H1 (cell line): ENCODE measurements around the gene GNRHR. TPM values are rescaled to one million over a fixed set of nuclear protein-coding genes. Genes with fewer than 3 reads are reported as not detected.
A peak's percentile ranks its signal among the peaks of the same experiment; 100 is the strongest.

ENCODE experiments used
- ATF2 ChIP-seq: IDR thresholded peaks from 2 replicates; pipeline ENCODE4 v1.6.1; 2012; ENCODE audit warnings: low read length, inconsistent platforms
- ATF3 ChIP-seq: IDR thresholded peaks from 2 replicates; pipeline ENCODE4 v1.6.1; 2011; ENCODE audit warnings: low read depth, mild to moderate bottlenecking, low read length; ENCODE audit not compliant: insufficient read depth
- CEBPB ChIP-seq: IDR thresholded peaks from 2 replicates; pipeline ENCODE4 v1.6.1; 2012; ENCODE audit warnings: low read depth, low read length
- CHD2 ChIP-seq: IDR thresholded peaks from 2 replicates; pipeline ENCODE4 v1.6.1; 2012; ENCODE audit warnings: low read length, improper control_type of control experiment
- FOSL1 ChIP-seq: IDR thresholded peaks from 2 replicates; pipeline ENCODE4 v1.6.1; 2011; ENCODE audit warnings: mild to moderate bottlenecking, low read depth, low read length, moderate library complexity; ENCODE audit not compliant: insufficient read depth
- GABPA ChIP-seq: IDR thresholded peaks from 2 replicates; pipeline ENCODE4 v1.6.1; 2011; ENCODE audit warnings: mild to moderate bottlenecking, low read length, moderate library complexity, borderline replicate concordance; ENCODE audit not compliant: insufficient read depth
- GTF2F1 ChIP-seq: IDR thresholded peaks from 2 replicates; pipeline ENCODE4 v1.6.1; 2012; ENCODE audit warnings: low read depth, low read length, improper control_type of control experiment, borderline replicate concordance
- MAFK ChIP-seq: IDR thresholded peaks from 2 replicates; pipeline ENCODE4 v1.6.1; 2012; ENCODE audit warnings: low read depth, mild to moderate bottlenecking, improper control_type of control experiment, low read length
- MAX ChIP-seq: IDR thresholded peaks from 2 replicates; pipeline ENCODE4 v1.6.1; 2012; ENCODE audit warnings: inconsistent platforms
- PHF8 ChIP-seq: fragments of 200-600 bp; sonication (generic); conservative IDR thresholded peaks from 2 replicates; pipeline ENCODE4 v1.7.1; 2012; ENCODE audit warnings: low read depth, mild to moderate bottlenecking, inconsistent platforms, low read length, moderate library complexity
- POLR2AphosphoS5 ChIP-seq: IDR thresholded peaks from 2 replicates; pipeline ENCODE4 v1.6.1; 2011; ENCODE audit warnings: low read depth, low read length
- POU5F1 ChIP-seq: IDR thresholded peaks from 2 replicates; pipeline ENCODE4 v1.6.1; 2011; ENCODE audit warnings: low read depth, mild to moderate bottlenecking, low read length, moderate library complexity
- SIX5 ChIP-seq: IDR thresholded peaks from 2 replicates; pipeline ENCODE4 v1.6.1; 2011; ENCODE audit warnings: mild to moderate bottlenecking, low read depth, low read length
- SP2 ChIP-seq: IDR thresholded peaks from 2 replicates; pipeline ENCODE4 v1.6.1; 2012; ENCODE audit warnings: mild to moderate bottlenecking, low read length, inconsistent platforms
- TBP ChIP-seq: IDR thresholded peaks from 2 replicates; pipeline ENCODE4 v1.6.1; 2011; ENCODE audit warnings: low read depth, low read length, improper control_type of control experiment
- TCF12 ChIP-seq: IDR thresholded peaks from 2 replicates; pipeline ENCODE4 v1.6.1; 2011; ENCODE audit warnings: low read depth, mild to moderate bottlenecking, low read length
- YY1 ChIP-seq: IDR thresholded peaks from 2 replicates; pipeline ENCODE4 v1.6.1; 2011; ENCODE audit warnings: low read depth, mild to moderate bottlenecking, low read length
- polyA plus RNA-seq, 7 experiments: library from polyadenylated mRNA; depleted of rRNA in 3 of 7; stranded (reverse) in 5 of 7; unstranded in 2 of 7; fragments of >200 nt in 5 of 7; fragments of 200-250 nt in 2 of 7; gene quantifications; 1 replicate in 5 of 7; 2 replicates in 1 of 7; 4 replicates in 1 of 7; pipeline versions ENCODE4 v1.2.1 to v1.2.3, GENCODE V29; 2011 to 2013; ENCODE audit warnings: missing spikeins in 2 of 7, mixed read lengths in 2 of 7
- total RNA-seq: library from RNA; stranded (reverse); fragmentation: NEBNext Ultra II Directional; extraction: Animal tissue kit (Norgen Biotek cat#: 25700); gene quantifications from 2 replicates; pipeline ENCODE4 v1.2.1, GENCODE V29; 2021

GNRHR gene
- total and polyA plus RNA-seq, 2 of the 8 experiments (the other 6 are each of a cell fraction or from before 2014, with no cell fraction given): not detected

- TF ChIP-seq FOSL1: no peak
- no peak for TF ChIP-seq SIX5
- TF ChIP-seq MAX: peak; percentile 95
- TF ChIP-seq YY1: peak; percentile 39; the same call in 1 of the 2 replicates
- no peak for TF ChIP-seq CEBPB
- TF ChIP-seq POLR2AphosphoS5: peak; percentile 70
- TF ChIP-seq PHF8: peak; percentile 81
- TF ChIP-seq SP2: no peak
- no peak for TF ChIP-seq MAFK
- no peak for TF ChIP-seq GTF2F1
- no peak for TF ChIP-seq ATF3
- no peak for TF ChIP-seq CHD2
- TF ChIP-seq TCF12: 0 out of 2 replicates have a peak, but pooled peaks have one; percentile 46
- TF ChIP-seq POU5F1: no peak
- peak; percentile 57; the same call in 1 of the 2 replicates for TF ChIP-seq TBP
- no peak for TF ChIP-seq ATF2
- TF ChIP-seq GABPA: no peak
These were observed 53.3 kb downstream of the GNRHR start, which contains the start of gene UBA6 (continued) for GRCh38 chr4:67700738-67701516.
